ENCODE measurements around the gene GIPC3.

The GIPC3 gene

GRCh38 chr19:3573162-3573857 lies 12.0 kb upstream of the GIPC3 start (continued):
- TF ChIP-seq ZNF580 (tag by site-specific recombination; IDR thresholded peaks at IDR 0.05), result no peak
- TF ChIP-seq ZNF416 (tag by site-specific recombination; IDR thresholded peaks at IDR 0.05), result no peak
- no peak for TF ChIP-seq MZF1 (tag by site-specific recombination; IDR thresholded peaks at IDR 0.05; ENCODE audit: borderline replicate concordance)
- TF ChIP-seq ZNF776 (tag by site-specific recombination; IDR thresholded peaks at IDR 0.05; ENCODE audit: borderline replicate concordance), result no peak
- peak; percentile 52; the same call in 1 of the 2 replicates for TF ChIP-seq ZSCAN30 (tag by site-specific recombination; IDR thresholded peaks at IDR 0.05)
- peak; percentile 49 for TF ChIP-seq ZEB2 (tag by site-specific recombination; IDR thresholded peaks at IDR 0.05)
- no peak for TF ChIP-seq ZNF555 (tag by site-specific recombination; conservative IDR thresholded peaks at IDR 0.05)
- TF ChIP-seq AEBP2 (tag by site-specific recombination; IDR thresholded peaks at IDR 0.05; ENCODE audit: borderline replicate concordance), result no peak
- TF ChIP-seq ZNF157 (tag by site-specific recombination; IDR thresholded peaks at IDR 0.05), result no peak
- no peak for TF ChIP-seq ZNF433 (tag by site-specific recombination; IDR thresholded peaks at IDR 0.05; ENCODE audit: low read depth)
- TF ChIP-seq ZNF621 (tag by site-specific recombination; IDR thresholded peaks at IDR 0.05), result no peak
- no peak for TF ChIP-seq ZNF645 (tag by site-specific recombination; IDR thresholded peaks at IDR 0.05)
- no peak for TF ChIP-seq ZNF660 (tag by site-specific recombination; IDR thresholded peaks at IDR 0.05)
- no peak; the same call in 1 of the 2 replicates for TF ChIP-seq TSHZ1 (tag by site-specific recombination; IDR thresholded peaks at IDR 0.05; ENCODE audit: borderline replicate concordance)
- no peak for TF ChIP-seq ZNF518A (tag by site-specific recombination; conservative IDR thresholded peaks at IDR 0.05; ENCODE audit: low read depth)
- no peak for TF ChIP-seq ZNF664 (tag by site-specific recombination; IDR thresholded peaks at IDR 0.05)
- no peak for TF ChIP-seq TRIM28 (IDR thresholded peaks at IDR 0.05; ENCODE audit: borderline replicate concordance, low read length)
- no peak for TF ChIP-seq ZNF473 (tag by site-specific recombination; IDR thresholded peaks at IDR 0.05)
- no peak for TF ChIP-seq ZFHX2 (tag by site-specific recombination; conservative IDR thresholded peaks at IDR 0.05)
- peak; percentile 90 for TF ChIP-seq GLIS2 (tag by site-specific recombination; IDR thresholded peaks at IDR 0.05)
- TF ChIP-seq ZNF311 (tag by site-specific recombination; IDR thresholded peaks at IDR 0.05; ENCODE audit: borderline replicate concordance), result no peak
- no peak for TF ChIP-seq ZNF585B (tag by site-specific recombination; IDR thresholded peaks at IDR 0.05)
- TF ChIP-seq ZNF692 (tag by site-specific recombination; IDR thresholded peaks at IDR 0.05), result no peak
- TF ChIP-seq EGR2 (tag by site-specific recombination; IDR thresholded peaks at IDR 0.05; ENCODE audit: low read depth), result no peak
- peak; percentile 8; the same call in 1 of the 2 replicates for TF ChIP-seq KLF16 (tag by site-specific recombination; IDR thresholded peaks at IDR 0.05)
- no peak for TF ChIP-seq ZFP3 (tag by site-specific recombination; IDR thresholded peaks at IDR 0.05; ENCODE audit: low read depth)
- 0 out of 2 replicates have a peak, but pooled peaks have one; percentile 29 for TF ChIP-seq YY2 (tag by site-specific recombination; IDR thresholded peaks at IDR 0.05)
- no peak for TF ChIP-seq ZNF571 (tag by site-specific recombination; IDR thresholded peaks at IDR 0.05)
